Activated T-helper 1 cell treated with anti-CD3 and anti-CD28 coated beads, Interleukin-2, amount 50 U/mL, for 16 hours (primary cell): ENCODE measurements around the gene CDON.

Experiments used
- DNase-seq, 2 donors: peaks; one replicate each; pipeline ENCODE4 v3.0.0-alpha.2; 2020; ENCODE audit warnings: low read depth in 1 of 2, low spot score in 1 of 2

CDON gene

GRCh38 chr11:126062679-126063506 lies at the start of gene CDON:
CDON (minus strand) TSS chr11:126062866; CDS start chr11:126023476, 39,390 bp downstream.
- peak; percentile 78 to 87 for DNase-seq

- no peak for DNase-seq
Measured at GRCh38 chr11:126111458-126112116, 48.9 kb upstream of the CDON start.

- no peak for DNase-seq
Measured at GRCh38 chr11:126109941-126110731, 47.5 kb upstream of the CDON start.

GRCh38 chr11:126106594-126107328 lies 44.1 kb upstream of the CDON start:
- no peak for DNase-seq

- DNase-seq: no peak
Measured at GRCh38 chr11:126105748-126106080, 43.0 kb upstream of the CDON start.

GRCh38 chr11:126105022-126105747 lies 42.5 kb upstream of the CDON start:
- no peak for DNase-seq

GRCh38 chr11:126104420-126104819 lies 41.8 kb upstream of the CDON start:
- DNase-seq: no peak

- no peak for DNase-seq
Measured at GRCh38 chr11:126103150-126103549, 40.5 kb upstream of the CDON start.

- DNase-seq: no peak
Measured at GRCh38 chr11:126102436-126102981, 39.8 kb upstream of the CDON start.

- DNase-seq: no peak
Measured at GRCh38 chr11:126101930-126102283, 39.2 kb upstream of the CDON start.

GRCh38 chr11:126101251-126101929 lies 38.7 kb upstream of the CDON start:
- DNase-seq: no peak

- DNase-seq: no peak
Measured at GRCh38 chr11:126100716-126101115, 38.0 kb upstream of the CDON start.

- DNase-seq: no peak
Measured at GRCh38 chr11:126098204-126098769, 35.6 kb upstream of the CDON start.

- no peak for DNase-seq
Measured at GRCh38 chr11:126095745-126096144, 33.1 kb upstream of the CDON start.

GRCh38 chr11:126090452-126090851 lies 27.8 kb upstream of the CDON start:
- DNase-seq: no peak

GRCh38 chr11:126088999-126089398 lies 26.3 kb upstream of the CDON start:
- no peak for DNase-seq

- DNase-seq: no peak
Measured at GRCh38 chr11:126086248-126086647, 23.6 kb upstream of the CDON start.

- no peak for DNase-seq
Measured at GRCh38 chr11:126084608-126084912, 21.9 kb upstream of the CDON start.

GRCh38 chr11:126083829-126084607 lies 21.4 kb upstream of the CDON start:
- no peak for DNase-seq
